GM12864 (cell line): Measurements from ENCODE around the gene ULK4.

Experiments used
- DNase-seq: peaks from one replicate; pipeline ENCODE4 v3.0.0-alpha.2; 2011; ENCODE audit warnings: low read depth
- H3K4me3 ChIP-seq: 2 replicates; pipeline ENCODE4 v1.5.1; 2011; ENCODE audit warnings: mild to moderate bottlenecking, low read depth, low read length, control low read depth
- TF ChIP-seq, protein P1 (sequence below): IDR thresholded peaks from 2 replicates; pipeline ENCODE4 v1.5.1; 2011; ENCODE audit warnings: low read depth, mild to moderate bottlenecking, moderate library complexity, low read length, control low read depth, inconsistent platforms; ENCODE audit errors: missing control alignments

Gene ULK4

GRCh38 chr3:41277790-41278465, 684.0 kb downstream of the ULK4 start:
- H3K4me3 ChIP-seq = no peak overlapping the region
- no peak for DNase-seq
- TF ChIP-seq, protein P1, sequence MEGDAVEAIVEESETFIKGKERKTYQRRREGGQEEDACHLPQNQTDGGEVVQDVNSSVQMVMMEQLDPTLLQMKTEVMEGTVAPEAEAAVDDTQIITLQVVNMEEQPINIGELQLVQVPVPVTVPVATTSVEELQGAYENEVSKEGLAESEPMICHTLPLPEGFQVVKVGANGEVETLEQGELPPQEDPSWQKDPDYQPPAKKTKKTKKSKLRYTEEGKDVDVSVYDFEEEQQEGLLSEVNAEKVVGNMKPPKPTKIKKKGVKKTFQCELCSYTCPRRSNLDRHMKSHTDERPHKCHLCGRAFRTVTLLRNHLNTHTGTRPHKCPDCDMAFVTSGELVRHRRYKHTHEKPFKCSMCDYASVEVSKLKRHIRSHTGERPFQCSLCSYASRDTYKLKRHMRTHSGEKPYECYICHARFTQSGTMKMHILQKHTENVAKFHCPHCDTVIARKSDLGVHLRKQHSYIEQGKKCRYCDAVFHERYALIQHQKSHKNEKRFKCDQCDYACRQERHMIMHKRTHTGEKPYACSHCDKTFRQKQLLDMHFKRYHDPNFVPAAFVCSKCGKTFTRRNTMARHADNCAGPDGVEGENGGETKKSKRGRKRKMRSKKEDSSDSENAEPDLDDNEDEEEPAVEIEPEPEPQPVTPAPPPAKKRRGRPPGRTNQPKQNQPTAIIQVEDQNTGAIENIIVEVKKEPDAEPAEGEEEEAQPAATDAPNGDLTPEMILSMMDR = no peak

GRCh38 chr3:41276191-41276590, 685.7 kb downstream of the ULK4 start:
- no peak overlapping the region for H3K4me3 ChIP-seq
- TF ChIP-seq, protein P1 = no peak
- DNase-seq = no peak

DNA sequence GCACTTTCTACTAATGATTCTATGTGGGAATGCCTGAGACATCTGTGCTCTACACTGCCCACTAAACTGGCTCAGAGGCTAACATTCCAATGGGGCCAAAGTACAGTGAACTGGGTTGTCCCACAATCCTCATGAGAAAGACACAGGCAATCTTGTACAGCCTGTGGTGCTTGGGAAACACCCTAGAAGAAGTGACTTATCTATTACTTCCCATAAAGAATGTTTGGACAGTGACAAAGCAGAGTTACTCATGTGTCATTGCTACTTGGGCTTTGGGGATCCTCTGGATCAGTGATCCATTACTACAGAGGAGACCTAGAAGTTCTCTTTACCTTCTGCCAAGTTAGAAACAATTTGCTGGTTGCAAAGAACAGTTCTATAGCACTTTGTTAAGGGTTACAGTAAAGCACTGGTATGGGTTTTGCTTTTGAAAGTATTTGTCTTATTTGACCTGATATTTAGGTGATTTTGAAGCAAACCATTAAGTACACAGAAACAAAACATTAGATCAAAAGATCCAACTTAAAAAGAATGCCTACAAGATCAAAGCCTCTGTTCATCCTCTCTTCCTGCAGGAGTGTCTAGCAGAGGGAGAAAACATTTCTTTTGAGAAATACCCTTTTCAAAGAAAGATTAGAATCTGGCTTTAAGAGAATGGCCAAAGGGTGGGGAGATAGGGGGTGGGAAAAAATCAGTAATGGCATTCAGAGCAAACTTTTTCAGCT, 686.8 kb downstream of the ULK4 start:
- H3K4me3 ChIP-seq = no peak overlapping the region
- no peak for DNase-seq
- TF ChIP-seq, protein P1 = no peak

- DNase-seq = no peak
- TF ChIP-seq, protein P1 = no peak
- no peak overlapping the region for H3K4me3 ChIP-seq
Observed at GRCh38 chr3:41272667-41273066, 689.2 kb downstream of the ULK4 start.

GRCh38 chr3:41267975-41268640, 693.8 kb downstream of the ULK4 start:
- no peak overlapping the region for H3K4me3 ChIP-seq
- DNase-seq = no peak
- TF ChIP-seq, protein P1 = no peak

DNA sequence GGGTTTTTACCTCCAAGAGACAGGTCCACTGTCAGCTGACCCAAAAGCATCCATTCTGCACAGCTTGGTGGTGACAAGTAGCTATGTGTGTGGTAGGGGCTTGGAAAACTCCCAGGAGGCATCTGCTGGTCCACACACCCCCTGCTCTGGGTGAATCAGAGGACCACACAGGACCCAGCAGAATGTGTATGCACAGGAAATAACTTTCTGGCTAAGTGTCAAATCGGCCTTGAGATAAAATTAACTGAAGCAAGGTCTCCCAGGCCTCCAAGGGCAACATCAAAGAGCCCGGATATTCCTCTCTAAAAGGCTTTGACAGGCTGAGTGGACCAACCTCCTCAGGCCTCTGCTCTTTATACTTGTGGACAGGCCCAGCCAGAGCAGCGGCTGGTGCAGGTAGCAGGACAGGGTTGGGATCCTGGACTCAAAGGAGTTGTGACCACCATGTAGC, 696.1 kb downstream of the ULK4 start:
- no peak for DNase-seq
- no peak overlapping the region for H3K4me3 ChIP-seq
- TF ChIP-seq, protein P1 = no peak
